Tibial artery (tissue), 4 donors: ENCODE measurements around the gene C6orf52.

Experiments
- DNase-seq, 2 donors: peaks; one replicate each; pipeline ENCODE4 v3.0.0-alpha.2; 2019
- H3K27ac ChIP-seq, 2 donors: fragments of 200-600 bp; sonication (generic) in 1 of 2; 1 replicate in 1 of 2; 2 replicates in 1 of 2; pipeline ENCODE4 v1.5.1; 2018 to 2019; ENCODE audit warnings: mild to moderate bottlenecking in 1 of 2
- H3K27me3 ChIP-seq, 2 donors: fragments of 200-600 bp; sonication (generic) in 1 of 2; one replicate each; pipeline versions ENCODE4 v1.5.1 to v1.6.0; 2016 to 2019
- H3K36me3 ChIP-seq, 3 donors: fragments of 200-600 bp; sonication (generic) in 2 of 3; one replicate each; pipeline ENCODE4 v1.5.1; 2016 to 2019; ENCODE audit warnings: mild to moderate bottlenecking in 2 of 3
- H3K4me1 ChIP-seq, 4 donors: fragments of 200-600 bp; sonication (generic) in 2 of 4; 1 replicate in 3 of 4; 2 replicates in 1 of 4; pipeline ENCODE4 v1.5.1; 2016 to 2019
- H3K4me3 ChIP-seq, 2 donors: fragments of 200-600 bp; sonication (generic) in 1 of 2; 1 replicate in 1 of 2; 2 replicates in 1 of 2; pipeline ENCODE4 v1.5.1; 2018 to 2019; ENCODE audit warnings: mild to moderate bottlenecking in 2 of 2
- H3K9me3 ChIP-seq, 3 donors: fragments of 200-600 bp; sonication (generic) in 1 of 3; one replicate each; pipeline ENCODE4 v1.5.1; 2016 to 2019
- intact Hi-C: fragments of 100-400 bp; cut with DNase I; formaldehyde crosslinking; loops from one replicate; pipeline ENCODE4 v1.15.0; 2023; ENCODE audit warnings: low total_unique reads
- TF ChIP-seq, protein P1 (sequence below), 2 experiments: fragments of 200-600 bp in 1 of 2; fragments of 450-650 bp in 1 of 2; IDR thresholded peaks; one replicate each; pipeline ENCODE4 v1.5.1; 2017 to 2019; ENCODE audit warnings: antibody characterized with exemption in 2 of 2, mild to moderate bottlenecking in 1 of 2, moderate library complexity in 1 of 2

Gene C6orf52

DNA sequence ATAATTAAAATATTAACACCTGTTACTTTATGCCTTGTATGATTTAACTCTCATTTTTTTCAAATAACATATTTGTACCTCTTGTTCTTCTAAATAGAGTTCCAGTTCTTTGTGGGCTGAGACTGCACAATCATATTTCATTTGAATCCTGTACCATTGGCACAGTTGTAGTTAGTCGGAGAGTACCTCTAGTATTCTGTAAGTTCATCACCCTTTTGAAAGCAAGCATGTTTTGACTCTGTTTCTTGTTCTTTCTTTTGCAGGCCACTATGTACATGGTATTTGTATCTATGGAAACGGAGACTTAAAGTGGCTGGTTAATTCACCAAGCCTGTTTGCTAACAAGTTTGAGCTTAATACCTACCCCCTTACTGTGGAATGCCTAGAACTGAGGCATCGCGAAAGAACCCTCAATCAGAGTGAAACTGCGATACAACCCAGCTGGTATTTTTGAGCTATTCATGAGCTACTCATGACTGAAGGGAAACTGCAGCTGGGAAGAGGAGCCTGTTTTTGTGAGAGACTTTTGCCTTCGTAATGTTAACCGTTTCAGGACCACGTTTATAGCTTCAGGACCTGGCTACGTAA is 68.2 kb downstream of the C6orf52 start:
- no peaks in the 10 kb centered on the region for H3K4me1 ChIP-seq
- H3K36me3 ChIP-seq = no peaks in the 10 kb centered on the region
- no peaks in the 10 kb centered on the region for H3K9me3 ChIP-seq
- no peaks in the 10 kb centered on the region for H3K27me3 ChIP-seq
- TF ChIP-seq, protein P1, sequence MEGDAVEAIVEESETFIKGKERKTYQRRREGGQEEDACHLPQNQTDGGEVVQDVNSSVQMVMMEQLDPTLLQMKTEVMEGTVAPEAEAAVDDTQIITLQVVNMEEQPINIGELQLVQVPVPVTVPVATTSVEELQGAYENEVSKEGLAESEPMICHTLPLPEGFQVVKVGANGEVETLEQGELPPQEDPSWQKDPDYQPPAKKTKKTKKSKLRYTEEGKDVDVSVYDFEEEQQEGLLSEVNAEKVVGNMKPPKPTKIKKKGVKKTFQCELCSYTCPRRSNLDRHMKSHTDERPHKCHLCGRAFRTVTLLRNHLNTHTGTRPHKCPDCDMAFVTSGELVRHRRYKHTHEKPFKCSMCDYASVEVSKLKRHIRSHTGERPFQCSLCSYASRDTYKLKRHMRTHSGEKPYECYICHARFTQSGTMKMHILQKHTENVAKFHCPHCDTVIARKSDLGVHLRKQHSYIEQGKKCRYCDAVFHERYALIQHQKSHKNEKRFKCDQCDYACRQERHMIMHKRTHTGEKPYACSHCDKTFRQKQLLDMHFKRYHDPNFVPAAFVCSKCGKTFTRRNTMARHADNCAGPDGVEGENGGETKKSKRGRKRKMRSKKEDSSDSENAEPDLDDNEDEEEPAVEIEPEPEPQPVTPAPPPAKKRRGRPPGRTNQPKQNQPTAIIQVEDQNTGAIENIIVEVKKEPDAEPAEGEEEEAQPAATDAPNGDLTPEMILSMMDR (IDR thresholded peaks at IDR 0.05) = no peak
- no peak for DNase-seq
- intact Hi-C loops = loop anchor here (2.0 kb wide), 1 partner anchor 63 kb away; no protein-coding TSS in a partner anchor
- H3K27ac ChIP-seq = no peak overlapping the region
- H3K4me3 ChIP-seq = no peak overlapping the region

DNA sequence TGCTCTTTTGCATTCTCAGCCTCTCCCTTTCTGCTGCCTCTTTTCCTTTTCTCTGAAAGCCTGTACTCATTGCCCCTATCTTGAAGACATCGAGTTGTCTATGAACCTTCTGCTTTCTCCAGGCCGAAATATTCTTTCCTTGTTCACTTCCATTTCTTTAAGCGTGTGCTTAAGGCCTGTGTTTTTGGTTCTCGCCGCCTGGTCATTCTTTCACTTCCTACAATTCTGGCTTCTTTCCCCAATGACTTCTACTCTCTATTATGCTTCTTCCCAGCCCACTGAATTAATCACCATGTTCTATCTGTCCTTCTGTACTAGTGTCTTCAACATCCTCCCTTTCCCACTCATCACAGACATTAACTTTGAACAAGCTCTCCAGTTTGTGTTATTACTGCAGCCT is 69.6 kb downstream of the C6orf52 start:
- Histone ChIP-seq H3K27me3 (no peaks in the 10 kb centered on the region), H3K4me1 (no peaks in the 10 kb centered on the region), H3K9me3 (no peaks in the 10 kb centered on the region), H3K36me3 (no peaks in the 10 kb centered on the region), H3K27ac (no peak overlapping the region), H3K4me3 (no peak overlapping the region)
- TF ChIP-seq, protein P1 (IDR thresholded peaks at IDR 0.05) = no peak
- intact Hi-C loops = no loop called here
- no peak for DNase-seq

DNA sequence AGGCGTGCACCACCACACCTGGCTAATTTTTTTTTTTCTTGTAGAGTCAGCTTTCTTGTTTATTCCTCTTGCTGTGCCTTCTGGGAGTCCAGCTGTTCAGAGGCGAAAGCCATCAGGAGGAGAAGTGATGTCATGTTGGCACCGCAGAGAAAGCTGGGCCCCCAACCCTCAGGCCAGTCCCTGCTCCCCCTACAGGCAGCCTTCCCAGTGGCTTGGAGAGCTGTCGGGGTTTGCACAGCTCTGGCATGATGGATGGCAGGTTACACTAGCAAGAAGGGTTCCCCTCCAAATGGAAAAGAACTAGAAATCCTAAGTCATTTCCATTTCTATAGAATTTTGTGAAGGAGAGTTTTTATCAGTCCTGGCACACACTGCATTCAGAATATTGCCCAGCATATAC is 72.6 kb downstream of the C6orf52 start:
- DNase-seq = no peak
- Histone ChIP-seq H3K27me3 (no peaks in the 10 kb centered on the region), H3K4me1 (no peaks in the 10 kb centered on the region), H3K27ac (no peak overlapping the region), H3K36me3 (no peaks in the 10 kb centered on the region), H3K9me3 (no peaks in the 10 kb centered on the region), H3K4me3 (no peak overlapping the region)
- intact Hi-C loops = no loop called here
- TF ChIP-seq, protein P1 (IDR thresholded peaks at IDR 0.05) = no peak
